Neutrophil (primary cell): Measurements from ENCODE around the gene NCEH1.

Experiments
- H3K27ac ChIP-seq: fragments of 200-600 bp; sonication (generic); 2 replicates; pipeline ENCODE4 v1.5.1; 2016; ENCODE audit warnings: mild to moderate bottlenecking, moderate library complexity
- H3K27me3 ChIP-seq: fragments of 200-600 bp; sonication (generic); 2 replicates; pipeline ENCODE4 v1.6.0; 2016; ENCODE audit warnings: mild to moderate bottlenecking
- H3K36me3 ChIP-seq: fragments of 200-600 bp; sonication (generic); 2 replicates; pipeline ENCODE4 v1.5.1; 2017
- H3K4me1 ChIP-seq, 2 experiments: fragments of 200-600 bp in 1 of 2; sonication (generic) in 1 of 2; 1 replicate in 1 of 2; 2 replicates in 1 of 2; pipeline versions ENCODE4 v1.5.1 to v1.6.1; 2013 to 2016; ENCODE audit warnings: low read depth in 1 of 2, low read length in 1 of 2, mild to moderate bottlenecking in 1 of 2, moderate library complexity in 1 of 2; ENCODE audit not compliant: control insufficient read depth in 1 of 2, insufficient read depth in 1 of 2
- H3K4me3 ChIP-seq, 2 experiments: fragments of 200-600 bp in 1 of 2; sonication (generic) in 1 of 2; 1 replicate in 1 of 2; 2 replicates in 1 of 2; pipeline ENCODE4 v1.5.1; 2013 to 2016; ENCODE audit warnings: low read depth in 1 of 2, low read length in 1 of 2, mild to moderate bottlenecking in 1 of 2, moderate library complexity in 1 of 2
- H3K9me3 ChIP-seq: fragments of 200-600 bp; sonication (generic); 2 replicates; pipeline ENCODE4 v1.5.1; 2016
- CTCF ChIP-seq: fragments of 200-600 bp; sonication (generic); IDR thresholded peaks from 2 replicates; pipeline ENCODE4 v1.5.1; 2016; ENCODE audit warnings: antibody characterized with exemption

The NCEH1 gene

DNA sequence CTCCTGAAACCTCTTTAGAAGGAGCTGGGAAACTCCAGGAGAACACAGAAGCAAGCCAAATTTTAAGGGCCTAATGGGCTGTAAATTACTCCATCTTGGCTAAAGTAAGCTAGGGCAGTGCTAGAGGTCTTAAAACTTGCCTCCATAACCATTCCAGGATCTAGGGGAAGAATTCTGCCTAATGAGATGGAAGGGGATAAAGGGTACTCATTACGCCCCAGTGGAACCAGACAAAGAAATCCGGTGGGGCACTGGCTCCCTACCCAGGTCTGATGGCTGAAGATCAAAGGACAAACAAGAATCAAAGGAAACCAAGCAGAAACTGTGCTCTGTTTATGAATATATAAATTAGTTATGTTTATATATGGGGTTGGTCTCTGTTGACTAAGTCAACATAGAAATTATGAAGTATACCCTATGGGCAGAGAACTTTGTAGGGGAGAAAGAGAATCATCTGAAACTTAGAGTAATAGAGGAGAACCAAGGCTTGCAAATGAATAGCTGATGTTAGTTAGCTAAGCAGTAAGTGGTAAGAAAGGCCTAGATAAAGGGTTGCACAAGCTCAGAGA lies 57.8 kb downstream of the NCEH1 start:
- Histone ChIP-seq H3K4me3 (no peak overlapping the region), H3K27ac (no peak overlapping the region), H3K27me3 (no peaks in the 10 kb centered on the region), H3K36me3 (no peaks in the 10 kb centered on the region), H3K9me3 (no peaks in the 10 kb centered on the region), H3K4me1 (peaks cover 0 to 4% of the 10 kb centered on the region in 2 experiments)
- no peak for TF ChIP-seq CTCF

DNA sequence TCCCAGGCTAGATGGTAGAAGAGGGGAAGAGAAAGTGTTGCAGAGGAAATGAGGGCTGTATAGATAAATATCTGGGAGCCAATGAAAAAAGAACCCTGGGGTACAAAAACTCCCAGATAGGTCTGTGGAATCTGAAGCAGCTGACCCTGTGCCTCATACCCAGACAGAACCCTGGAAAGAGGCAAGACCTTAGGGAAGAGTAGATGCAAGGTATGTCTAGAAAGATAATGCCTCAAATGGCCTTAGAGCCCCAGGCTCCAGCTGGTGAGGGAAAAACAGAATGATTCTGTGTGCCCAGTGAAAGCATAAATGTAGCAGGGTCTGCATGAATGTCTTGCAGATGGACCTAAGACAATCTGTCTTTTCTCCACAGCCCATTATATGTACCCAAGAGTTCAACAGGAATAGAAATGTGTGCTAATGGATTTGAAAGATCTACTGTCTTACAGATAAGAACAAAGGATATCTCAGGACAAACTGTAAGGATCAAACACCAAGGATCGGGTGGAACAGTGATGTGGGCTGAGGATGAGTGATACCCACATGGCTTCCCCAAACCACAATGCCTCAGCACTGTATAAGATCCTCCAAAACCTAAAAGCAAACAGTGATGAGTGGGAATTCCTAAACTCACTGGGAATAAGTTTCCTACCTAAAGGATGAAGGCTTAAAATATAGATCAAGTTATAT lies 58.8 kb downstream of the NCEH1 start:
- H3K27me3 ChIP-seq, result no peaks in the 10 kb centered on the region
- no peak overlapping the region for H3K4me3 ChIP-seq
- TF ChIP-seq CTCF, result no peak
- H3K4me1 ChIP-seq, result peaks cover 0 to 4% of the 10 kb centered on the region in 2 experiments
- H3K9me3 ChIP-seq, result no peaks in the 10 kb centered on the region
- H3K36me3 ChIP-seq, result no peaks in the 10 kb centered on the region
- no peak overlapping the region for H3K27ac ChIP-seq

DNA sequence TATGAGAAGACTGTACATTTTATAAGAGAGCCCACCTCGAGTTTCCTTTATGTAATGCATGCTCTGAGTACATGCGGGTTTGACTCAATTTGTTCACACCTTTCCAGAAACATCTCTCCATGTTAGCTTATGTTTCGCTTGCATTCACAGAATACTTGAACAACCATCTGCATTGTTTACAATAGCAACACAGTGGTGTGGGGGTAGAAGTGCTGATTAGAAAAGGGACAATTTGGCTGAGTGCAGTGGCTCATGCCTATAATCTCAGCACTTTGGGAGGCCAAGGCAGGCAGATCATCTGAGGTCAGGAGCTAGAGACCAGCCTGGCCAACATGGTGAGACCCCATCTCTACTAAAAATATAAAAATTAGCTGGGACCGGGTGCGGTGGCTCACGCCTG lies 60.9 kb downstream of the NCEH1 start:
- no peak for TF ChIP-seq CTCF
- Histone ChIP-seq H3K27ac (no peak overlapping the region), H3K36me3 (no peaks in the 10 kb centered on the region), H3K27me3 (no peaks in the 10 kb centered on the region), H3K9me3 (no peaks in the 10 kb centered on the region), H3K4me3 (no peak overlapping the region), H3K4me1 (peaks cover 0 to 4% of the 10 kb centered on the region in 2 experiments)

DNA sequence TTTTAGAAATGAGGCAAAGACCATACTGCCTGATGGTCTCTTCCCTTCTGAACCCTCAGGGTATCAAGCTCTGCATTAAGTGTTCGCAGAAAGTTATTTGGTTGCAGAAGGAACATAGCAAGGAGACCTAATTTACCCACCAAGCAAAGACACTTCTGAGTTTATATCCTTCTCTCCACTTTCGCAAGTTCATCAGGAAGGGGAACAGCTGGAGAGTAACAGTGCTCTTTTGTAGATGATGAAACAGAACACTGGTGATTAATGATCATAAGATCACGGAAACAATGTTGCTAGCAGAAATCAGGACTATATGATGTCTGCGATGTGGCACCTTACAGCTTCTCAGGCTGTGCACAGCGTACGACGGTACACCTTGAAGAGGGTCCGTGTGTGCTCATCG lies 62.1 kb downstream of the NCEH1 start:
- H3K27ac ChIP-seq, result no peak overlapping the region
- no peaks in the 10 kb centered on the region for H3K27me3 ChIP-seq
- H3K36me3 ChIP-seq, result no peaks in the 10 kb centered on the region
- no peak overlapping the region for H3K4me3 ChIP-seq
- peaks cover 0 to 4% of the 10 kb centered on the region in 2 experiments for H3K4me1 ChIP-seq
- no peak for TF ChIP-seq CTCF
- no peaks in the 10 kb centered on the region for H3K9me3 ChIP-seq

GRCh38 chr3:172647823-172648222 lies 63.0 kb downstream of the NCEH1 start:
- Histone ChIP-seq H3K27me3 (no peaks in the 10 kb centered on the region), H3K36me3 (no peaks in the 10 kb centered on the region), H3K4me3 (no peak overlapping the region), H3K9me3 (no peaks in the 10 kb centered on the region), H3K27ac (no peak overlapping the region), H3K4me1 (peaks cover 0 to 4% of the 10 kb centered on the region in 2 experiments)
- no peak for TF ChIP-seq CTCF
